MM.1S (cell line): ENCODE results near the gene CDSN.

Experiments
- DNase-seq: peaks from one replicate; pipeline ENCODE4 v3.0.0-alpha.2; 2015
- H2AFZ ChIP-seq: fragments of 300-600 bp; sonication (generic); 2 replicates; pipeline ENCODE4 v1.6.0; 2016; ENCODE audit warnings: antibody characterized with exemption, low read length
- H3F3A ChIP-seq: fragments of 300-600 bp; sonication (generic); 2 replicates; pipeline ENCODE4 v1.6.1; 2016; ENCODE audit warnings: mild to moderate bottlenecking, antibody characterized with exemption, low read length, moderate library complexity, mixed read lengths; ENCODE audit not compliant: insufficient read depth
- H3K27ac ChIP-seq: fragments of 300-600 bp; sonication (generic); 2 replicates; pipeline ENCODE4 v1.5.1; 2016; ENCODE audit warnings: mild to moderate bottlenecking, low read length
- H3K27me3 ChIP-seq: fragments of 300-600 bp; sonication (generic); replicated peaks from 2 replicates; pipeline ENCODE4 v1.6.0; 2016; ENCODE audit warnings: low read length; ENCODE audit not compliant: insufficient read depth
- H3K36me3 ChIP-seq: fragments of 300-600 bp; sonication (generic); replicated peaks from 2 replicates; pipeline ENCODE4 v1.6.1; 2016; ENCODE audit warnings: mild to moderate bottlenecking, low read length, mixed read lengths; ENCODE audit not compliant: insufficient read depth
- H3K4me1 ChIP-seq: fragments of 300-600 bp; sonication (generic); 2 replicates; pipeline ENCODE4 v1.6.1; 2016; ENCODE audit warnings: low read length, mixed read lengths
- H3K4me2 ChIP-seq: fragments of 300-600 bp; sonication (generic); 2 replicates; pipeline ENCODE4 v1.6.0; 2016; ENCODE audit warnings: low read depth, low read length
- H3K4me3 ChIP-seq: fragments of 300-600 bp; sonication (generic); 2 replicates; pipeline ENCODE4 v1.5.1; 2016; ENCODE audit warnings: low read length, mixed read lengths
- H3K79me2 ChIP-seq: fragments of 300-600 bp; sonication (generic); 2 replicates; pipeline ENCODE4 v1.6.1; 2016; ENCODE audit warnings: mixed run types, low read length, mixed read lengths
- H3K9ac ChIP-seq: fragments of 300-600 bp; sonication (generic); 2 replicates; pipeline ENCODE4 v1.6.1; 2016; ENCODE audit warnings: low read length, mixed read lengths
- H3K9me2 ChIP-seq: fragments of 300-600 bp; sonication (generic); replicated peaks from 2 replicates; pipeline ENCODE4 v1.6.1; 2016; ENCODE audit warnings: mild to moderate bottlenecking, low read length, mixed read lengths; ENCODE audit not compliant: insufficient read depth
- H3K9me3 ChIP-seq: fragments of 300-600 bp; sonication (generic); replicated peaks from 2 replicates; pipeline ENCODE4 v1.6.1; 2016; ENCODE audit warnings: mild to moderate bottlenecking, low read length, mixed read lengths; ENCODE audit not compliant: insufficient read depth
- H4K20me1 ChIP-seq: fragments of 300-600 bp; sonication (generic); 2 replicates; pipeline ENCODE4 v1.6.1; 2016; ENCODE audit warnings: mild to moderate bottlenecking, low read length, moderate library complexity, mixed read lengths; ENCODE audit not compliant: insufficient read depth
- CTCF ChIP-seq: fragments of 300-600 bp; sonication (generic); IDR thresholded peaks from 2 replicates; pipeline ENCODE4 v1.5.1; 2016; ENCODE audit warnings: antibody characterized with exemption, low read length, mixed read lengths
- EZH2 ChIP-seq: fragments of 300-600 bp; sonication (generic); optimal IDR thresholded peaks from 2 replicates; pipeline ENCODE3; 2017; ENCODE audit warnings: low read depth, mild to moderate bottlenecking, antibody characterized with exemption, low read length, mixed read lengths
- EZH2phosphoT487 ChIP-seq: fragments of 300-600 bp; sonication (generic); IDR thresholded peaks from 2 replicates; pipeline ENCODE4 v1.6.1; 2018; ENCODE audit warnings: antibody characterized with exemption, low read length

The CDSN gene

GRCh38 chr6:31092769-31093505 is 27.3 kb downstream of the CDSN start:
- H3K27ac ChIP-seq = no peak overlapping the region
- H3F3A ChIP-seq = peaks cover 3% of the 10 kb centered on the region; the same call in 1 of the 2 replicates
- H4K20me1 ChIP-seq = no peaks in the 10 kb centered on the region
- H3K79me2 ChIP-seq = no peaks in the 10 kb centered on the region
- no peak overlapping the region for H3K9ac ChIP-seq
- peaks cover 13% of the 10 kb centered on the region for H3K4me1 ChIP-seq
- H3K9me3 ChIP-seq = no peaks in the 10 kb centered on the region
- no peak for TF ChIP-seq CTCF
- H3K9me2 ChIP-seq = no peaks in the 10 kb centered on the region
- no peaks in the 10 kb centered on the region for H3K27me3 ChIP-seq
- no peak for DNase-seq
- H2AFZ ChIP-seq = no peak overlapping the region
- no peaks in the 10 kb centered on the region for H3K36me3 ChIP-seq
- no peak overlapping the region for H3K4me2 ChIP-seq
- H3K4me3 ChIP-seq = no peak overlapping the region

DNA sequence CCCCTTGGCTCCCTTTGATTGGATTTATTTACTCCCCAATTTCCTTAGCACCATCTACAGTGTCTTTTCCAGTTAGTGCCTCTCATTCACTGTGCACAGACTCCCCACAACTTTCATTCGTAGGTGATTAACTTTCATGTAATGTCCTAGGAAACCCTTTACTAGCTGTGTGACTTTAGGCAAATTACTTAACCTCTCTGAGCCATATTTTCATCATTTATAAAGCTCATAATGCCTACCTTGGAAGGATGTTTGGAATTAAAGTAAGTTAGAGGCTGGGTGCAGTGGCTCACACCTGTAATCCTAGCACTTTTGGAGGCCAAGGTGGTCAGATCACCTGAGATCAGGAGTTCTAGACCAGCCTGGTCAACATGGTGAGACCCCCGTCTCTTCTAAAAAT is 28.0 kb downstream of the CDSN start:
- peaks cover 3% of the 10 kb centered on the region; the same call in 1 of the 2 replicates for H3F3A ChIP-seq
- H3K4me3 ChIP-seq = no peak overlapping the region
- no peak overlapping the region for H2AFZ ChIP-seq
- peaks cover 13% of the 10 kb centered on the region for H3K4me1 ChIP-seq
- no peaks in the 10 kb centered on the region for H3K27me3 ChIP-seq
- no peaks in the 10 kb centered on the region for H3K9me2 ChIP-seq
- H3K79me2 ChIP-seq = no peaks in the 10 kb centered on the region
- TF ChIP-seq CTCF = no peak
- TF ChIP-seq EZH2 = no peak
- no peak for TF ChIP-seq EZH2phosphoT487
- H3K27ac ChIP-seq = no peak overlapping the region
- no peaks in the 10 kb centered on the region for H4K20me1 ChIP-seq
- no peak overlapping the region for H3K4me2 ChIP-seq
- no peaks in the 10 kb centered on the region for H3K36me3 ChIP-seq
- H3K9me3 ChIP-seq = no peaks in the 10 kb centered on the region
- no peak overlapping the region for H3K9ac ChIP-seq
- DNase-seq = no peak

- DNase-seq = no peak
- H3K4me2 ChIP-seq = no peak overlapping the region
- H3K4me3 ChIP-seq = no peak overlapping the region
- no peaks in the 10 kb centered on the region for H4K20me1 ChIP-seq
- TF ChIP-seq EZH2phosphoT487 (no peak), EZH2 (no peak), CTCF (no peak)
- H3K4me1 ChIP-seq = peaks cover 13% of the 10 kb centered on the region
- H3K79me2 ChIP-seq = no peaks in the 10 kb centered on the region
- H3K27ac ChIP-seq = no peak overlapping the region
- no peaks in the 10 kb centered on the region for H3K27me3 ChIP-seq
- H3K9me3 ChIP-seq = no peaks in the 10 kb centered on the region
- no peaks in the 10 kb centered on the region for H3K36me3 ChIP-seq
- H3K9ac ChIP-seq = no peak overlapping the region
- H2AFZ ChIP-seq = no peak overlapping the region
- no peaks in the 10 kb centered on the region for H3K9me2 ChIP-seq
- H3F3A ChIP-seq = peaks cover 2% of the 10 kb centered on the region; the same call in 1 of the 2 replicates
Measured at GRCh38 chr6:31091680-31092079, 28.6 kb downstream of the CDSN start.
